HPDE6-E6E7 (cell line): ENCODE results near the gene ABCA8.
A peak's percentile ranks its signal among the peaks of the same experiment; 100 is the strongest.
"Not testable (repeated sequence)": the region's sequence is repeated elsewhere in the genome, so short reads cannot be mapped to it uniquely, and the experiment has no call there.

Experiments
- DNase-seq: peaks from one replicate; pipeline ENCODE4 v3.0.0; 2011; ENCODE audit warnings: missing footprints; ENCODE audit errors: extremely low spot score

The ABCA8 gene

GRCh38 chr17:68955181-68955841, at the start of gene ABCA8:
ABCA8 (minus strand) TSS chr17:68955392; CDS start chr17:68942034, 13,358 bp downstream.
- DNase-seq = no peak

GRCh38 chr17:69004759-69005158, 49.6 kb upstream of the ABCA8 start:
- DNase-seq = not testable (repeated sequence)

- DNase-seq = not testable (repeated sequence)
Observed at GRCh38 chr17:68999743-69000142, 44.6 kb upstream of the ABCA8 start.

- DNase-seq = peak; percentile 41
Observed at GRCh38 chr17:68993112-68993511, 37.9 kb upstream of the ABCA8 start.

GRCh38 chr17:68987966-68988365, 32.8 kb upstream of the ABCA8 start:
- DNase-seq = no peak

GRCh38 chr17:68981288-68981687, 26.1 kb upstream of the ABCA8 start:
- no peak for DNase-seq

GRCh38 chr17:68973098-68973846, 18.1 kb upstream of the ABCA8 start:
- DNase-seq = no peak

GRCh38 chr17:68972119-68972704, 17.0 kb upstream of the ABCA8 start:
- DNase-seq = peak; percentile 25

GRCh38 chr17:68969101-68969500, 13.9 kb upstream of the ABCA8 start:
- no peak for DNase-seq

GRCh38 chr17:68963958-68964357, 8.8 kb upstream of the ABCA8 start:
- DNase-seq = no peak

- no peak for DNase-seq
Observed at GRCh38 chr17:68961214-68961882, 6.2 kb upstream of the ABCA8 start.

- not testable (repeated sequence) for DNase-seq
Observed at GRCh38 chr17:68959117-68959516, 3.9 kb upstream of the ABCA8 start.

GRCh38 chr17:68957944-68958343, 2.8 kb upstream of the ABCA8 start:
- no peak for DNase-seq

GRCh38 chr17:68954146-68954896, 871 bp downstream of the ABCA8 start:
- no peak for DNase-seq

GRCh38 chr17:68953340-68953997, 1.7 kb downstream of the ABCA8 start:
- DNase-seq = no peak

- DNase-seq = no peak
Observed at GRCh38 chr17:68950725-68951124, 4.5 kb downstream of the ABCA8 start.

GRCh38 chr17:68947868-68948267, 7.3 kb downstream of the ABCA8 start:
- not testable (repeated sequence) for DNase-seq

- no peak for DNase-seq
Observed at GRCh38 chr17:68944435-68945035, 10.7 kb downstream of the ABCA8 start.

GRCh38 chr17:68943812-68944182, 11.4 kb downstream of the ABCA8 start:
- DNase-seq = not testable (repeated sequence)

GRCh38 chr17:68943123-68943811, 11.9 kb downstream of the ABCA8 start:
- no peak for DNase-seq
